Putamen (tissue), 1 donor: ENCODE results near the gene PTGR1.
A peak's percentile ranks its signal among the peaks of the same experiment; 100 is the strongest.

Source experiments
- DNase-seq: peaks from one replicate; pipeline ENCODE4 v3.0.0-alpha.2; 2016; ENCODE audit warnings: low spot score

PTGR1 gene

DNA sequence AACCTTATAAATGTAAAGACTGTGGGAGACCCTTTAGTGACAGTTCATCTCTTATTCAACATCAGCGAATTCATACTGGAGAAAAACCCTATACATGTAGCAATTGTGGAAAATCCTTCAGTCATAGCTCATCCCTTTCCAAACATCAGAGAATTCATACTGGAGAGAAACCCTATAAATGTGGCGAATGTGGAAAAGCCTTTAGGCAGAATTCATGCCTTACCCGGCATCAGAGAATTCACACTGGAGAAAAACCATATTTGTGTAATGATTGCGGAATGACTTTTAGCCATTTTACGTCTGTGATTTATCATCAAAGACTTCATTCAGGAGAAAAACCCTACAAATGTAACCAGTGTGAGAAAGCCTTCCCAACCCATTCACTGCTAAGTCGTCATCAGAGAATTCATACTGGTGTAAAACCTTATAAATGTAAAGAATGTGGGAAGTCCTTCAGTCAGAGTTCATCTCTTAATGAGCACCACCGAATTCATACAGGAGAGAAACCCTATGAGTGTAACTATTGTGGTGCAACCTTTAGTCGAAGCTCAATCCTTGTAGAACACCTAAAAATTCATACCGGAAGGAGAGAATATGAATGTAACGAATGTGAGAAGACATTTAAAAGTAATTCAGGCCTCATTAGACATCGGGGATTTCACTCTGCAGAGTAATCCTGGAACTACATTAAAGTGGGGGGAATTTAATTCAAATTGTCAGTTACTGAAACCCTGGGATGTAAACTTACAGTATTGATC is 56.8 kb downstream of the PTGR1 start:
- DNase-seq = no peak

DNA sequence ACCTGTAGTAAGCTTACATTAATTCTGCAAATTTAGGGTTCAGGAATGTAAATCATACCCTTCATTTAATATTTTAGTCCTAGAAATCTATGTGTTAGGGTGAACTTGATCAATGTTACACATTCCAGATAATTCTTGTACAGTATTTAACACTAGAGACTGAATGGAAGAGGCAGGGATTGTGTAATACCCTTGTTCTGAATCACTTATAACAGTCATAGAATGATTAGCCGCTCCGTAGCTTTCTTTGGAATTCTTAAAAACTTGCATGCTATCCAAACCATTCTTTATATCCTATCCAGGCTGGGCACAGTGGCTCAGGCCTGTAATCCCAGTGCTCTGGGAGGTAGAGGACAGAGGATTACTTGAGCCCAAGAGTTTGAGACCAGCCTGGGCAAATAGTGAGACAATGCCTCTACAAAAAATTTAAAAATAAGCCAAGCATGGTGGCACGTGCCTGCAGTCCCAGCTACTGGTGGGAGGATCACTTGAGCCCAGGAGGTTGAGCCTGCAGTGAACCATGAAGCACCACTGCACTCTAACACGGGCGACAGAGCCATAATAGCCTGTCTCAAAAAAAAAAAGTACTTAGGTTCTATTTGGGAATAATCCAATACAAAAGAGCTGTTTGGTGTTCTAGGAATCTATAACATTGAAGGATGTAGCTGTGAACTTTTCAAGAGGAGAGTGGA is 66.2 kb downstream of the PTGR1 start:
- no peak for DNase-seq

DNA sequence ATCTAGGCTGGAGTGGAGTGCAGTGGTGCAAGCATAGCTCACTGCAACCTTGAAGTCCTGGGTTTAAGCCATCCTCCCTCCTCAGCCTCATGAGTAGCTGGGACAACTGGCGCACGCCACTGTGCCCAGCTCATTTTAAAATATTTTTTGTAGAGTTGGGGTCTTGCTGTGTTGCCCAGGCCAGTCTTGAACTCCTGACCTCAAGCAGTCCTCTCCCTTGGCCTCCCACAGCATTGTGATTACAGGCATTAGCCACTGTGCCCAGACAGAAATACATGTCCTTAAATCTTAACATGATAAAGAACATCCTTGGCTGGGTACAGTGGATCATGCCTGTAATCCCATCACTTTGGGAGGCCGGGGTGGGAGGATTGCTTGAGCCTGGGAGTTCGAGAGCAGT is 67.7 kb downstream of the PTGR1 start:
- no peak for DNase-seq

DNA sequence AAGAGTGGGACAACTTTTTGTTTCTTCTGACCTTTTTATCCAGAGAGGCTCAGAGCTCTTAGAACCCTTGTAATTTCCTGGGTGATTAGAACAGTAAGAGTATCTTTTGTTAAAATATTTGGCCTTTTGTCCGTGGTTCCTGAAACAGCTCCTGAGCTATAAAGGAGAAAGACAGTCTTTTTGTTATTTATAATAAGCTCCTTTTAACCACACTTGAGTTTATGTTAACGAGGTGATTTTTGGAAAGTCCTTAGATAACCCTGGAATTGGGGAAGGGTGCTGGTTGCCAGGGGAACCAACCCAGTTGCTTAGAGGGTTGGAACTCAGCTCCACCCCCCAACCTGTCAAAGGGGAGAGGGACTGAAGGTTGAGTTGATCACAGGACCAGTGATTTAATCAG is 69.7 kb downstream of the PTGR1 start:
- no peak for DNase-seq

DNA sequence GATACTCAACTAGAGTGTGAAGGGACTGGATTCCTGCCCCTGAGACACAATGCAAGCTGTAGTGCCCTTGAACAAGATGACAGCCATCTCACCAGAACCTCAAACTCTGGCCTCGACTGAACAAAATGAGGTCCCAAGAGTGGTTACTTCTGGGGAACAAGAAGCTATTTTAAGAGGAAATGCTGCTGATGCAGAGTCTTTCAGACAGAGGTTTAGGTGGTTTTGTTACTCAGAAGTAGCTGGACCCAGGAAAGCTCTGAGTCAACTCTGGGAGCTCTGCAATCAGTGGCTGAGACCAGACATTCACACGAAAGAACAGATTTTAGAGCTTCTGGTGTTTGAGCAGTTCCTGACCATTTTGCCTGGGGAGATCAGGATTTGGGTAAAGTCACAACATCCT is 72.1 kb downstream of the PTGR1 start:
- no peak for DNase-seq

DNA sequence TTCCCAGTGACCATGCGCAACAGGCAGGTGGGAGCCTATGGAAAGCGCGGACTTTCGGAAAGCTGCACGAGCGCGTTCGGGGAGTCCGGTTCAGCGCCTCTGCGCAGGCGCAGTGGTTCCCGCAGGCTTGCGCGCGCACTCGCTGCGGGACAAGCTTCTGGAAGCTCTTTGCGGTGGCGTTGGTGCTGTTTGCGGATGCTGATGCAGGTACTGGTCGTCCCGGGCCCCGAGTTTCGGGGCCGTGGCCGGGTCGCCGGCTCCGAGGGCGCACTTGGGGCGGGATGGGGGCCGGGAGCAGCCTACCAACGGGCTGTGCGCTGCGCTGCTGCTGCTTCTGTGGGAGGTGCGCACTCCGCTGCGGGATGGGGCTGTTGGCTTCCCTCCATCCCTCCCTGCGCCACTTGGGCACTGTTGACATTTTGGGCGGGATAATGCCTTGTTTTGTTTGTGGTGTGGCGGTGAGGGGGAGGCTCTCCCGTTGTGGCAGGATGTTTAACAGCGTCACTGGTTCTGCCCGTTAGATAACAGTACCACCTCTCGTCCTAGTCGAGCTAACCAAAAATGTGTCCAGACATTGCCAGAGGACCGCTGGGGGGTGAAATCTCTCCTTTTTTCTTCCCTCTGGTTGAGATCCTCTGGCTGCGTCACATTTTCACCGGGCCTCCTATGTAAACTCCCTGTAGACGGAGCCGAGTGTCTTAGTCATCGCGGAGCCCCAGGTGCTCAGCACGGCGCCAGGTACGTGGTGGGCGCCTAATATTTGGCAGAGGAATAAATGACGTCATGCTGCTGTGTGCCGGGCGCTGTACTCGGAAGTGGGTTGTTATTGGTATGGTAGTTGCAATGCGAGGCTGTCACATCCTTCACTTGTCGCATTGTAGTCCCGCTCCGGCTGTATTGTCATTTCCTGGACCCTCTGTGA is 74.1 kb downstream of the PTGR1 start, which contains the start of gene ZNF483:
ZNF483 (plus strand) TSS at position 124 of the 922 bp plus-strand sequence. CDS start 2,217 bp downstream, outside the sequence.
- peak; percentile 88 for DNase-seq

DNA sequence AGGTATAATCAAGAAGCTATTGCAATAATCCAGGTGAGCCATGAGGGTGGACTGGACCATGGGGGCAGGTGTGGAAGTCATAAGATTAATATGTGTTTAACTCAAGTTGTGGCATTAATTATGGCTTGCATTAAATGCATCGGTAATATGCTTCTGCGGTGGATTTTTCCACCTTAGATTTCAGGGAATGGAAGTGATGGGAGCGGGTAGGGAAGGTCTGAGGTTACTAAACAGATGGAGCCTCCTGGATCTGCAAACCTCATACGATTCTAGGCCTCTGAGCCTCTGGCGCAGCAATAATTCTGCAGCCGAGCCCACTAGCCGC is 74.8 kb downstream of the PTGR1 start:
- DNase-seq = no peak

DNA sequence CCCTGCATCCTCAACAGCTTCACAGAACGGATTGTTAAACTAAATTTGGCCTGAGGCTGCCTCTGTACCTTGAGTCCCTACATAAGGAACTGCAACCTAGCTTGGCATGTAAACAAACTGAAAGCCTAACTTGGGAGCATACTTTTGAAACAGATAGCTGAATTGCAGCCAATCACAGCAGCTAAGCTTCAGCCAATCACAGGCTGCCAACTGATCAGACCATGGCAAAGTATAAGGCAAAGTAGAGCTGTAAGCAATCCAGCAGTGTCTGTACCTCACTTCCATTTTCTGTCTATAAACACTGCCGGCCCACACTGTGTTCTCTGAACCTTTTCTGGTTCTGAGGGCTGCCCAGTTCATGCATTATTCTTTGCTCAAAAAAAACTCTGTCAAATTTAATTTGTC is 83.4 kb downstream of the PTGR1 start:
- DNase-seq = no peak

DNA sequence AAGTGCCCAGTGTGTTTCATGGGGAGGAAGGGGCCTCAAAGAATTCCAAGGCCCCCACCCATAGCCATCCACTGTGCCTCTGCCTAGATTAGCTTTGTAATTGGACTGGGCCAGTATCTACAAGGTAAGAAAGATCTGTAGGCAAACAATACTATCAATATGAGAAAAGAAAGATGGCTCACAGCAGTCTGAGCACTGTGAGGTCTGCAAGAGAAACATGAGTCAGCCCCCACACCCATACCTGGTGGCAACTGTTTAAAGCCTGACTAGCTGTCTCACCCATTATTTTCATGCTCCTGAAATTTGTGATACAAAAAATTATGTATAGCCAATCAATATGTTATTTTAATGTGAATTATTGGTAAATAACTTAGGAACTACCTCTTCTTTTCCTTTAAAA is 84.5 kb downstream of the PTGR1 start:
- no peak for DNase-seq
